Esophagus muscularis mucosa (tissue), 4 donors: ENCODE measurements around the gene PRRT3. TPM values are rescaled to one million over a fixed set of nuclear protein-coding genes. Genes with fewer than 3 reads are reported as not detected.
"Not testable (repeated sequence)": the region's sequence is repeated elsewhere in the genome, so short reads cannot be mapped to it uniquely, and the experiment has no call there.

Experiments
- DNase-seq: peaks from one replicate; pipeline ENCODE4 v3.0.0-alpha.2; 2017; ENCODE audit errors: extremely low spot score
- H3K27ac ChIP-seq, 4 donors: fragments of 200-600 bp; sonication (generic); replicated peaks in 1 of 4; 1 replicate in 3 of 4; 2 replicates in 1 of 4; pipeline ENCODE4 v1.5.1; 2016 to 2019; ENCODE audit warnings: mild to moderate bottlenecking in 1 of 4
- H3K27me3 ChIP-seq, 4 donors: fragments of 200-600 bp; sonication (generic); one replicate each; pipeline versions ENCODE4 v1.5.1 to v1.6.0; 2016 to 2019
- H3K36me3 ChIP-seq, 4 donors: fragments of 200-600 bp; sonication (generic); one replicate each; pipeline ENCODE4 v1.5.1; 2016 to 2019
- H3K4me1 ChIP-seq, 4 donors: fragments of 200-600 bp; sonication (generic); one replicate each; pipeline ENCODE4 v1.5.1; 2016 to 2019
- H3K4me3 ChIP-seq, 4 donors: fragments of 200-600 bp; sonication (generic); 1 replicate in 2 of 4; 2 replicates in 2 of 4; pipeline ENCODE4 v1.5.1; 2016 to 2019; ENCODE audit warnings: mild to moderate bottlenecking in 4 of 4, moderate library complexity in 1 of 4
- H3K9me3 ChIP-seq, 4 donors: fragments of 200-600 bp; sonication (generic); 1 replicate in 3 of 4; 2 replicates in 1 of 4; pipeline ENCODE4 v1.5.1; 2016 to 2019
- CTCF ChIP-seq, 3 experiments: fragments of 200-600 bp in 2 of 3; fragments of 450-650 bp in 1 of 3; sonication (generic) in 2 of 3; IDR thresholded peaks; one replicate each; pipeline ENCODE4 v1.5.1; 2017 to 2019; ENCODE audit warnings: antibody characterized with exemption in 3 of 3, mild to moderate bottlenecking in 2 of 3, moderate library complexity in 1 of 3
- EP300 ChIP-seq: sonication (generic); formaldehyde crosslinking; IDR thresholded peaks from one replicate; pipeline ENCODE4 v1.6.1; 2017; ENCODE audit warnings: antibody characterized with exemption
- POLR2A ChIP-seq: fragments of 450-650 bp; IDR thresholded peaks from one replicate; pipeline ENCODE4 v1.6.1; 2017; ENCODE audit warnings: antibody characterized with exemption, moderate library complexity, mild to moderate bottlenecking, low read depth
- POLR2AphosphoS5 ChIP-seq, 2 donors: sonication (generic); formaldehyde crosslinking; IDR thresholded peaks; one replicate each; pipeline ENCODE4 v1.6.1; 2017; ENCODE audit warnings: antibody characterized with exemption in 2 of 2
- WGBS: methylation state at CpG from one replicate; pipeline ENCODE4 v1.1.5; 2018; 5-methylcytosine and 5-hydroxymethylcytosine counted together
- intact Hi-C: fragments of 100-400 bp; cut with DNase I; formaldehyde crosslinking; loops from one replicate; pipeline ENCODE4 v1.15.1; 2023
- small RNA-seq, 3 donors: library from RNA; depleted of rRNA; stranded (forward); fragments of <200 nt; gene quantifications; one replicate each; pipeline ENCODE3, GENCODE V24; 2016
- total RNA-seq, 4 donors: library from RNA; depleted of rRNA; stranded (reverse); fragments of >200 nt; gene quantifications; one replicate each; pipeline versions ENCODE4 v1.1.0 to v1.2.1, GENCODE V29; 2016

Gene PRRT3
- total RNA-seq, 4 donors from 2014 or later, result 0.83 to 2.5 (median 2.0) TPM

GRCh38 chr3:9899289-9899791 is 52.9 kb downstream of the PRRT3 start:
- intact Hi-C loops, result no loop called here
- 84% methylated on average over 3 of the region's 3 CpGs for WGBS
- TF ChIP-seq EP300, result no peak

GRCh38 chr3:9898467-9899241 is 53.6 kb downstream of the PRRT3 start:
- Histone ChIP-seq H3K27ac (no peak overlapping the region), H3K36me3 (peaks cover under 1 to 9% (median 5%) of the 10 kb centered on the region in 4 donors), H3K27me3 (no peaks in the 10 kb centered on the region), H3K4me3 (no peak overlapping the region), H3K4me1 (peaks cover 0 to 36% (median 25%) of the 10 kb centered on the region in 4 donors), H3K9me3 (no peaks in the 10 kb centered on the region)
- TF ChIP-seq POLR2A (no peak), CTCF (IDR thresholded peaks at IDR 0.05) (no peak)
- 68% methylated on average over 8 of the region's 8 CpGs for WGBS
- intact Hi-C loops, result no loop called here
- DNase-seq, result no peak

More at GRCh38 chr3:9899289-9899791, 52.9 kb downstream of the PRRT3 start:
- Histone ChIP-seq H3K9me3 (no peaks in the 10 kb centered on the region), H3K27me3 (no peaks in the 10 kb centered on the region), H3K4me3 (no peak overlapping the region), H3K27ac (no peak overlapping the region), H3K36me3 (peaks cover 0 to 4% (median 2%) of the 10 kb centered on the region in 4 donors), H3K4me1 (peaks cover 0 to 36% (median 23%) of the 10 kb centered on the region in 4 donors)
- no peak for DNase-seq

- H3K4me1 ChIP-seq, result peaks cover 0 to 31% (median 23%) of the 10 kb centered on the region in 4 donors
- no peaks in the 10 kb centered on the region for H3K27me3 ChIP-seq
- TF ChIP-seq POLR2AphosphoS5 (IDR thresholded peaks at IDR 0.05) (no peak), POLR2A (no peak), CTCF (IDR thresholded peaks at IDR 0.05) (no peak), EP300 (no peak)
- 50% methylated on average over 4 of the region's 4 CpGs for WGBS
- H3K36me3 ChIP-seq, result peaks cover 10 to 18% (median 15%) of the 10 kb centered on the region in 4 donors
- no peaks in the 10 kb centered on the region for H3K9me3 ChIP-seq
- H3K27ac ChIP-seq, result no peak overlapping the region
- DNase-seq, result no peak
- no peak overlapping the region for H3K4me3 ChIP-seq
- intact Hi-C loops, result no loop called here
Measured at GRCh38 chr3:9897408-9898372, 54.5 kb downstream of the PRRT3 start.

- H3K27ac ChIP-seq, intact Hi-C loops: not testable (repeated sequence)
- 85% methylated on average over 10 of the region's 10 CpGs for WGBS
Measured at GRCh38 chr3:9896755-9897407, 55.3 kb downstream of the PRRT3 start.

GRCh38 chr3:9895715-9896114 is 56.5 kb downstream of the PRRT3 start:
- H3K9me3 ChIP-seq, H3K27me3 ChIP-seq, DNase-seq, H3K4me3 ChIP-seq, intact Hi-C loops, H3K27ac ChIP-seq: not testable (repeated sequence)
- 92% methylated on average over 3 of the region's 3 CpGs for WGBS
- H3K36me3 ChIP-seq, result peaks cover 11 to 23% (median 19%) of the 10 kb centered on the region in 4 donors
- peaks cover 9 to 48% (median 32%) of the 10 kb centered on the region in 4 donors for H3K4me1 ChIP-seq

More at GRCh38 chr3:9896755-9897407, 55.3 kb downstream of the PRRT3 start:
- Histone ChIP-seq H3K4me1 (peaks cover 2 to 38% (median 24%) of the 10 kb centered on the region in 4 donors), H3K36me3 (peaks cover 11 to 23% (median 19%) of the 10 kb centered on the region in 4 donors)
- H3K27me3 ChIP-seq, H3K9me3 ChIP-seq, H3K4me3 ChIP-seq, DNase-seq: not testable (repeated sequence)

Small RNA genes within 50 kb of the gene (small RNA-seq; reads per million reads assigned to genes)
- gene CYCSP10 (0 reads per million in 3 donors), gene RNU6-882P (0 reads per million in 3 donors)

Other genes starting within 250 kb of the PRRT3 start
- under 1 TPM in 2 of 4 donors, not detected in 2; 0.33 to 0.42 TPM for gene CPNE9, start 248.6 kb downstream of the PRRT3 start, total RNA-seq
- gene BRPF1, start 220.7 kb downstream of the PRRT3 start, total RNA-seq, result 10 to 100 TPM; 16.2 to 23.3 (median 21.1) TPM
- 10 to 100 TPM; 18.6 to 28.3 (median 24.9) TPM for gene OGG1, start 202.5 kb downstream of the PRRT3 start, total RNA-seq
- 10 to 100 TPM; 53.6 to 78.9 (median 70.2) TPM for gene CAMK1, start 182.5 kb downstream of the PRRT3 start, total RNA-seq
- 10 to 100 TPM; 64.4 to 80.9 (median 74.6) TPM for gene TADA3, start 159.9 kb downstream of the PRRT3 start, total RNA-seq
- 100 to 1,000 TPM; 129 to 191 (median 164) TPM for gene ARPC4, start 159.3 kb downstream of the PRRT3 start, total RNA-seq
- gene TTLL3, start 142.1 kb downstream of the PRRT3 start, total RNA-seq, result 10 to 100 TPM; 15.5 to 56.5 (median 25.6) TPM
- gene RPUSD3, start 108.4 kb downstream of the PRRT3 start, total RNA-seq, result 10 to 100 TPM; 33.0 to 48.1 (median 45.0) TPM
- 1 to 10 TPM in 2 of 4 donors, under 1 TPM in 2; 0.78 to 2.4 (median 1.0) TPM for gene CIDEC, start 72.2 kb downstream of the PRRT3 start, total RNA-seq
- 10 to 100 TPM; 17.9 to 39.8 (median 26.4) TPM for gene JAGN1, start 61.8 kb downstream of the PRRT3 start, total RNA-seq
- gene IL17RE, start 49.6 kb downstream of the PRRT3 start, total RNA-seq, result 1 to 10 TPM in 3 of 4 donors, under 1 TPM in 1; 0.99 to 1.7 (median 1.2) TPM
- 10 to 100 TPM; 40.3 to 60.4 (median 51.3) TPM for gene IL17RC, start 35.3 kb downstream of the PRRT3 start, total RNA-seq
- gene CRELD1, start 18.6 kb downstream of the PRRT3 start, total RNA-seq, result 10 to 100 TPM; 38.6 to 62.9 (median 52.0) TPM
- 10 to 100 TPM; 36.5 to 72.6 (median 56.1) TPM for gene EMC3, start 34.4 kb upstream of the PRRT3 start, total RNA-seq
- 1 to 10 TPM in 2 of 4 donors, under 1 TPM in 2; 0.52 to 2.3 (median 1.1) TPM for gene FANCD2, start 74.0 kb upstream of the PRRT3 start, total RNA-seq
- gene FANCD2OS, start 155.8 kb upstream of the PRRT3 start, total RNA-seq, result not detected
- 100 to 1,000 TPM; 107 to 148 (median 142) TPM for gene BRK1, start 163.3 kb upstream of the PRRT3 start, total RNA-seq
- 10 to 100 TPM; 17.6 to 29.5 (median 22.2) TPM for gene VHL, start 189.4 kb upstream of the PRRT3 start, total RNA-seq
- gene IRAK2, start 212.5 kb upstream of the PRRT3 start, total RNA-seq, result 1 to 10 TPM; 2.5 to 3.2 (median 2.8) TPM